ENCODE results near the gene NUBP2.
A peak's percentile ranks its signal among the peaks of the same experiment; 100 is the strongest.

NUBP2 gene

GRCh38 chr16:1826691-1827573, 44.2 kb downstream of the NUBP2 start, which contains the start of the genes FAHD1 and HAGH (continued):
- TF ChIP-seq FEZF1 (tag by site-specific recombination; IDR thresholded peaks at IDR 0.05), result peak; percentile 75
- 0 out of 2 replicates have a peak, but pooled peaks have one; percentile 38 for TF ChIP-seq ZBTB48 (tag by site-specific recombination; IDR thresholded peaks at IDR 0.05)
- TF ChIP-seq ZNF23 (tag by site-specific recombination; IDR thresholded peaks at IDR 0.05; ENCODE audit: borderline replicate concordance), result no peak
- peak; percentile 74; the same call in 1 of the 2 replicates for TF ChIP-seq ZSCAN16 (tag by site-specific recombination; IDR thresholded peaks at IDR 0.05)
- no peak for TF ChIP-seq ZNF621 (tag by site-specific recombination; IDR thresholded peaks at IDR 0.05)
- TF ChIP-seq ZNF10 (tag by site-specific recombination; IDR thresholded peaks at IDR 0.05), result peak; percentile 73; the same call in 1 of the 2 replicates
- no peak for TF ChIP-seq ZNF157 (tag by site-specific recombination; IDR thresholded peaks at IDR 0.05)
- TF ChIP-seq ZNF626 (tag by site-specific recombination; IDR thresholded peaks at IDR 0.05), result no peak
- TF ChIP-seq ZNF311 (tag by site-specific recombination; IDR thresholded peaks at IDR 0.05; ENCODE audit: borderline replicate concordance), result no peak
- TF ChIP-seq ZNF121 (tag by site-specific recombination; IDR thresholded peaks at IDR 0.05), result peak; percentile 72; the same call in 1 of the 2 replicates
- TF ChIP-seq, protein P1, sequence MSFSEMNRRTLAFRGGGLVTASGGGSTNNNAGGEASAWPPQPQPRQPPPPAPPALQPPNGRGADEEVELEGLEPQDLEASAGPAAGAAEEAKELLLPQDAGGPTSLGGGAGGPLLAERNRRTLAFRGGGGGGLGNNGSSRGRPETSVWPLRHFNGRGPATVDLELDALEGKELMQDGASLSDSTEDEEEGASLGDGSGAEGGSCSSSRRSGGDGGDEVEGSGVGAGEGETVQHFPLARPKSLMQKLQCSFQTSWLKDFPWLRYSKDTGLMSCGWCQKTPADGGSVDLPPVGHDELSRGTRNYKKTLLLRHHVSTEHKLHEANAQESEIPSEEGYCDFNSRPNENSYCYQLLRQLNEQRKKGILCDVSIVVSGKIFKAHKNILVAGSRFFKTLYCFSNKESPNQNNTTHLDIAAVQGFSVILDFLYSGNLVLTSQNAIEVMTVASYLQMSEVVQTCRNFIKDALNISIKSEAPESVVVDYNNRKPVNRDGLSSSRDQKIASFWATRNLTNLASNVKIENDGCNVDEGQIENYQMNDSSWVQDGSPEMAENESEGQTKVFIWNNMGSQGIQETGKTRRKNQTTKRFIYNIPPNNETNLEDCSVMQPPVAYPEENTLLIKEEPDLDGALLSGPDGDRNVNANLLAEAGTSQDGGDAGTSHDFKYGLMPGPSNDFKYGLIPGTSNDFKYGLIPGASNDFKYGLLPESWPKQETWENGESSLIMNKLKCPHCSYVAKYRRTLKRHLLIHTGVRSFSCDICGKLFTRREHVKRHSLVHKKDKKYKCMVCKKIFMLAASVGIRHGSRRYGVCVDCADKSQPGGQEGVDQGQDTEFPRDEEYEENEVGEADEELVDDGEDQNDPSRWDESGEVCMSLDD (tag by site-specific recombination; IDR thresholded peaks at IDR 0.05), result peak; percentile 77
- TF ChIP-seq ZNF544 (tag by site-specific recombination; IDR thresholded peaks at IDR 0.05), result no peak
- TF ChIP-seq YY1 (tag by site-specific recombination; IDR thresholded peaks at IDR 0.05), result peak; percentile 99
- TF ChIP-seq, protein P2, sequence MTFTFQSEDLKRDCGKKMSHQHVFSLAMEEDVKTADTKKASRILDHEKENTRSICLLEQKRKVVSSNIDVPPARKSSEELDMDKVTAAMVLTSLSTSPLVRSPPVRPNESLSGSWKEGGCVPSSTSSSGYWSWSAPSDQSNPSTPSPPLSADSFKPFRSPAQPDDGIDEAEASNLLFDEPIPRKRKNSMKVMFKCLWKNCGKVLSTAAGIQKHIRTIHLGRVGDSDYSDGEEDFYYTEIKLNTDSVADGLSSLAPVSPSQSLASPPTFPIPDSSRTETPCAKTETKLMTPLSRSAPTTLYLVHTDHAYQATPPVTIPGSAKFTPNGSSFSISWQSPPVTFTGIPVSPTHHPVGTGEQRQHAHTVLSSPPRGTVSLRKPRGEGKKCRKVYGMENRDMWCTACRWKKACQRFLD (tag by site-specific recombination; IDR thresholded peaks at IDR 0.05), result peak; percentile 98
- TF ChIP-seq, protein P3, sequence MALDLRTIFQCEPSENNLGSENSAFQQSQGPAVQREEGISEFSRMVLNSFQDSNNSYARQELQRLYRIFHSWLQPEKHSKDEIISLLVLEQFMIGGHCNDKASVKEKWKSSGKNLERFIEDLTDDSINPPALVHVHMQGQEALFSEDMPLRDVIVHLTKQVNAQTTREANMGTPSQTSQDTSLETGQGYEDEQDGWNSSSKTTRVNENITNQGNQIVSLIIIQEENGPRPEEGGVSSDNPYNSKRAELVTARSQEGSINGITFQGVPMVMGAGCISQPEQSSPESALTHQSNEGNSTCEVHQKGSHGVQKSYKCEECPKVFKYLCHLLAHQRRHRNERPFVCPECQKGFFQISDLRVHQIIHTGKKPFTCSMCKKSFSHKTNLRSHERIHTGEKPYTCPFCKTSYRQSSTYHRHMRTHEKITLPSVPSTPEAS (tag by site-specific recombination; IDR thresholded peaks at IDR 0.05), result peak; percentile 83
- peak; percentile 49 for TF ChIP-seq OSR2 (tag by site-specific recombination; IDR thresholded peaks at IDR 0.05)
- peak; percentile 71 for TF ChIP-seq ZBTB1 (tag by site-specific recombination; IDR thresholded peaks at IDR 0.05)
- peak; percentile 88 for TF ChIP-seq IKZF3 (tag by site-specific recombination; IDR thresholded peaks at IDR 0.05)
- TF ChIP-seq, protein P4, sequence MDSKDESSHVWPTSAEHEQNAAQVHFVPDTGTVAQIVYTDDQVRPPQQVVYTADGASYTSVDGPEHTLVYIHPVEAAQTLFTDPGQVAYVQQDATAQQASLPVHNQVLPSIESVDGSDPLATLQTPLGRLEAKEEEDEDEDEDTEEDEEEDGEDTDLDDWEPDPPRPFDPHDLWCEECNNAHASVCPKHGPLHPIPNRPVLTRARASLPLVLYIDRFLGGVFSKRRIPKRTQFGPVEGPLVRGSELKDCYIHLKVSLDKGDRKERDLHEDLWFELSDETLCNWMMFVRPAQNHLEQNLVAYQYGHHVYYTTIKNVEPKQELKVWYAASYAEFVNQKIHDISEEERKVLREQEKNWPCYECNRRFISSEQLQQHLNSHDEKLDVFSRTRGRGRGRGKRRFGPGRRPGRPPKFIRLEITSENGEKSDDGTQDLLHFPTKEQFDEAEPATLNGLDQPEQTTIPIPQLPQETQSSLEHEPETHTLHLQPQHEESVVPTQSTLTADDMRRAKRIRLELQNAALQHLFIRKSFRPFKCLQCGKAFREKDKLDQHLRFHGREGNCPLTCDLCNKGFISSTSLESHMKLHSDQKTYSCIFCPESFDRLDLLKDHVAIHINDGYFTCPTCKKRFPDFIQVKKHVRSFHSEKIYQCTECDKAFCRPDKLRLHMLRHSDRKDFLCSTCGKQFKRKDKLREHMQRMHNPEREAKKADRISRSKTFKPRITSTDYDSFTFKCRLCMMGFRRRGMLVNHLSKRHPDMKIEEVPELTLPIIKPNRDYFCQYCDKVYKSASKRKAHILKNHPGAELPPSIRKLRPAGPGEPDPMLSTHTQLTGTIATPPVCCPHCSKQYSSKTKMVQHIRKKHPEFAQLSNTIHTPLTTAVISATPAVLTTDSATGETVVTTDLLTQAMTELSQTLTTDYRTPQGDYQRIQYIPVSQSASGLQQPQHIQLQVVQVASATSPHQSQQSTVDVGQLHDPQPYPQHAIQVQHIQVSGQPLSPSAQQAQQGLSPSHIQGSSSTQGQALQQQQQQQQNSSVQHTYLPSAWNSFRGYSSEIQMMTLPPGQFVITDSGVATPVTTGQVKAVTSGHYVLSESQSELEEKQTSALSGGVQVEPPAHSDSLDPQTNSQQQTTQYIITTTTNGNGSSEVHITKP (tag by site-specific recombination; IDR thresholded peaks at IDR 0.05), result peak; percentile 86
- no peak for TF ChIP-seq ZNF366 (tag by site-specific recombination; conservative IDR thresholded peaks at IDR 0.05)
- peak; percentile 91 for TF ChIP-seq ZSCAN18 (tag by site-specific recombination; IDR thresholded peaks at IDR 0.05)
- peak; percentile 100 for TF ChIP-seq YY2 (tag by site-specific recombination; IDR thresholded peaks at IDR 0.05)
- TF ChIP-seq ZNF211 (tag by site-specific recombination; IDR thresholded peaks at IDR 0.05; ENCODE audit: low read depth), result no peak
- TF ChIP-seq SP7 (tag by site-specific recombination; IDR thresholded peaks at IDR 0.05), result peak; percentile 95
- peak; percentile 92 for TF ChIP-seq ZNF610 (tag by site-specific recombination; IDR thresholded peaks at IDR 0.05; ENCODE audit: borderline replicate concordance)
- no peak for TF ChIP-seq ZNF624 (tag by site-specific recombination; IDR thresholded peaks at IDR 0.05)
- peak; percentile 54; the same call in 1 of the 2 replicates for TF ChIP-seq SCRT1 (tag by site-specific recombination; IDR thresholded peaks at IDR 0.05; ENCODE audit: borderline replicate concordance)
- TF ChIP-seq, protein P5, sequence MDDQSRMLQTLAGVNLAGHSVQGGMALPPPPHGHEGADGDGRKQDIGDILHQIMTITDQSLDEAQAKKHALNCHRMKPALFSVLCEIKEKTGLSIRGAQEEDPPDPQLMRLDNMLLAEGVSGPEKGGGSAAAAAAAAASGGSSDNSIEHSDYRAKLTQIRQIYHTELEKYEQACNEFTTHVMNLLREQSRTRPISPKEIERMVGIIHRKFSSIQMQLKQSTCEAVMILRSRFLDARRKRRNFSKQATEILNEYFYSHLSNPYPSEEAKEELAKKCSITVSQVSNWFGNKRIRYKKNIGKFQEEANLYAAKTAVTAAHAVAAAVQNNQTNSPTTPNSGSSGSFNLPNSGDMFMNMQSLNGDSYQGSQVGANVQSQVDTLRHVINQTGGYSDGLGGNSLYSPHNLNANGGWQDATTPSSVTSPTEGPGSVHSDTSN (CRISPR knock-in tag; IDR thresholded peaks at IDR 0.05), result peak; percentile 94
- no peak for TF ChIP-seq HOXA7 (CRISPR knock-in tag; IDR thresholded peaks at IDR 0.05; ENCODE audit: borderline replicate concordance)

Data from HEK293 (cell line).